Right atrium auricular region (tissue), 2 donors: ENCODE data around the gene CEACAM7. TPM values are rescaled to one million over a fixed set of nuclear protein-coding genes. Genes with fewer than 3 reads are reported as not detected.

Experiments
- DNase-seq: peaks from one replicate; pipeline ENCODE4 v3.0.0-alpha.2; 2019; ENCODE audit warnings: low spot score
- H3K27ac ChIP-seq, 2 donors: fragments of 200-600 bp; sonication (generic); 1 replicate in 1 of 2; 2 replicates in 1 of 2; pipeline ENCODE4 v1.5.1; 2016 to 2019
- H3K27me3 ChIP-seq, 2 donors: fragments of 200-600 bp; sonication (generic); one replicate each; pipeline versions ENCODE4 v1.5.1 to v1.6.0; 2017 to 2019
- H3K36me3 ChIP-seq: fragments of 200-600 bp; sonication (generic); one replicate; pipeline ENCODE4 v1.5.1; 2016
- H3K4me1 ChIP-seq, 2 donors: fragments of 200-600 bp; sonication (generic); one replicate each; pipeline versions ENCODE4 v1.5.1 to v1.6.0; 2017 to 2019
- H3K4me3 ChIP-seq, 2 donors: fragments of 200-600 bp; sonication (generic); 1 replicate in 1 of 2; 2 replicates in 1 of 2; pipeline ENCODE4 v1.5.1; 2017 to 2019; ENCODE audit warnings: mild to moderate bottlenecking in 1 of 2, moderate library complexity in 1 of 2
- H3K9me3 ChIP-seq, 2 donors: fragments of 200-600 bp; sonication (generic); one replicate each; pipeline ENCODE4 v1.5.1; 2019
- total RNA-seq, 2 donors: library from RNA; depleted of rRNA; stranded (reverse); fragments of >200 nt; gene quantifications; one replicate each; pipeline ENCODE4 v1.1.0, GENCODE V29; 2016
- TF ChIP-seq, protein P1 (sequence below), 2 donors: fragments of 200-600 bp; sonication (generic); IDR thresholded peaks; one replicate each; pipeline ENCODE4 v1.5.1; 2019; ENCODE audit warnings: antibody characterized with exemption in 2 of 2

Gene CEACAM7
- total RNA-seq, 2 donors from 2014 or later: not detected

GRCh38 chr19:41624937-41625336, 63.1 kb downstream of the CEACAM7 start:
- Histone ChIP-seq H3K27me3 (no peaks in the 10 kb centered on the region), H3K4me1 (no peaks in the 10 kb centered on the region), H3K36me3 (no peaks in the 10 kb centered on the region), H3K27ac (no peak overlapping the region), H3K9me3 (no peaks in the 10 kb centered on the region), H3K4me3 (no peak overlapping the region)
- TF ChIP-seq, protein P1, sequence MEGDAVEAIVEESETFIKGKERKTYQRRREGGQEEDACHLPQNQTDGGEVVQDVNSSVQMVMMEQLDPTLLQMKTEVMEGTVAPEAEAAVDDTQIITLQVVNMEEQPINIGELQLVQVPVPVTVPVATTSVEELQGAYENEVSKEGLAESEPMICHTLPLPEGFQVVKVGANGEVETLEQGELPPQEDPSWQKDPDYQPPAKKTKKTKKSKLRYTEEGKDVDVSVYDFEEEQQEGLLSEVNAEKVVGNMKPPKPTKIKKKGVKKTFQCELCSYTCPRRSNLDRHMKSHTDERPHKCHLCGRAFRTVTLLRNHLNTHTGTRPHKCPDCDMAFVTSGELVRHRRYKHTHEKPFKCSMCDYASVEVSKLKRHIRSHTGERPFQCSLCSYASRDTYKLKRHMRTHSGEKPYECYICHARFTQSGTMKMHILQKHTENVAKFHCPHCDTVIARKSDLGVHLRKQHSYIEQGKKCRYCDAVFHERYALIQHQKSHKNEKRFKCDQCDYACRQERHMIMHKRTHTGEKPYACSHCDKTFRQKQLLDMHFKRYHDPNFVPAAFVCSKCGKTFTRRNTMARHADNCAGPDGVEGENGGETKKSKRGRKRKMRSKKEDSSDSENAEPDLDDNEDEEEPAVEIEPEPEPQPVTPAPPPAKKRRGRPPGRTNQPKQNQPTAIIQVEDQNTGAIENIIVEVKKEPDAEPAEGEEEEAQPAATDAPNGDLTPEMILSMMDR (IDR thresholded peaks at IDR 0.05): no peak
- DNase-seq: no peak

DNA sequence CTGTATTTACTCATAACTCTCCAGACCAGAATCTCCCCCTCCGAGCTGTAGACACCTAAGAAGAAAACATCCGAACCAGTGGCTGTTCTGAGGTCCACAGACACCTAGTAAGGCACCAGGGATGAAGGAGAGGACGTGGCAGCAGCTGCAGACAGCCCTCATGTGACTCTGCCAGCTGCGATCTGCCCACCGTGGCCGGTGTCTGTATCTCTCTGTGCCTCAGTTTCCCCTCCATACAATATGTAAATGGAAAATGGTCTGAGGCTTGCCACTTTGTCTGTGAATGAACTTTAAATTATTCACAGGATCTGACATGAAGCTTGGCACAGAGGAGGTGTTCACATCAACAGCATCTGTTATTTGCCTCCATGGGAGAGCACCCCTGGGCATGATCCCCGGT, 63.6 kb downstream of the CEACAM7 start:
- no peak overlapping the region for H3K27ac ChIP-seq
- no peak overlapping the region for H3K4me3 ChIP-seq
- H3K36me3 ChIP-seq: no peaks in the 10 kb centered on the region
- no peak for DNase-seq
- H3K4me1 ChIP-seq: no peaks in the 10 kb centered on the region
- no peaks in the 10 kb centered on the region for H3K27me3 ChIP-seq
- TF ChIP-seq, protein P1 (IDR thresholded peaks at IDR 0.05): no peak
- H3K9me3 ChIP-seq: no peaks in the 10 kb centered on the region

- TF ChIP-seq, protein P1 (IDR thresholded peaks at IDR 0.05): no peak
- no peak for DNase-seq
- H3K36me3 ChIP-seq: no peaks in the 10 kb centered on the region
- no peaks in the 10 kb centered on the region for H3K4me1 ChIP-seq
- no peak overlapping the region for H3K27ac ChIP-seq
- no peaks in the 10 kb centered on the region for H3K27me3 ChIP-seq
- H3K9me3 ChIP-seq: no peaks in the 10 kb centered on the region
- no peak overlapping the region for H3K4me3 ChIP-seq
These were observed 64.7 kb downstream of the CEACAM7 start for GRCh38 chr19:41623360-41623759.

Other genes with a start within 250 kb of the CEACAM7 start
- gene DMAC2, start 248.4 kb downstream of the CEACAM7 start, total RNA-seq: 10 to 100 TPM; 63.2 to 88.7 TPM
- gene ERICH4, start 245.1 kb downstream of the CEACAM7 start, total RNA-seq: not detected
- 1 to 10 TPM in 1 of 2 donors, not detected in 1; 1.3 TPM for gene CEACAM21, start 112.1 kb downstream of the CEACAM7 start, total RNA-seq
- gene CEACAM4, start 61.2 kb downstream of the CEACAM7 start, total RNA-seq: under 1 TPM in 1 of 2 donors, not detected in 1; 0.67 TPM
- gene CEACAM5, start 20.4 kb upstream of the CEACAM7 start, total RNA-seq: not detected
- gene CEACAM6, start 67.3 kb upstream of the CEACAM7 start, total RNA-seq: not detected
- not detected for gene CEACAM3, start 108.3 kb upstream of the CEACAM7 start, total RNA-seq
- not detected for gene LYPD4, start 156.4 kb upstream of the CEACAM7 start, total RNA-seq
- not detected for gene DMRTC2, start 156.8 kb upstream of the CEACAM7 start, total RNA-seq
- gene RPS19, start 172.0 kb upstream of the CEACAM7 start, total RNA-seq: 100 to 1,000 TPM; 108 to 415 TPM
- 1 to 10 TPM in 1 of 2 donors, not detected in 1; 1.1 TPM for gene CD79A, start 189.0 kb upstream of the CEACAM7 start, total RNA-seq
- 10 to 100 TPM; 27.3 to 45.8 TPM for gene ARHGEF1, start 194.9 kb upstream of the CEACAM7 start, total RNA-seq
- gene ERFL, start 240.2 kb upstream of the CEACAM7 start, total RNA-seq: not detected